K562 (cell line): Measurements from ENCODE around the gene ARID5B. TPM values are rescaled to one million over a fixed set of nuclear protein-coding genes. Genes with fewer than 3 reads are reported as not detected.

ENCODE experiments used
- ATAC-seq: fragments of 200-7000 bp; cut with Tn5 transposase; 3 replicates; pipeline ENCODE4 v1.9.1; 2020; ENCODE audit warnings: moderate library complexity
- BruUV-seq: library from RNA; stranded (reverse); fragments of 400-500 nt; replicated peaks from 2 replicates; lab custom pipeline; 2021; lab: Mats Ljungman, UMichigan
- CTCF ChIA-PET: fragments of 300-600 bp; formaldehyde crosslinking; extraction: SDS; loops from one replicate; lab custom pipeline; 2021; ENCODE audit warnings: low intra/inter-chr PET ratio; lab: Yijun Ruan, JAX
- POLR2A ChIA-PET: fragments of 300-600, 350-650 bp; sonication (Branson Sonifier 250); formaldehyde crosslinking; extraction: SDS; loops from one replicate; lab custom pipeline; 2021; ENCODE audit warnings: antibody characterized with exemption, inconsistent platforms; lab: Yijun Ruan, JAX
- DNase-seq, 4 experiments: peaks; one replicate each; pipeline versions ENCODE4 v3.0.0 to v3.0.0-alpha.2; 2011 to 2018; ENCODE audit warnings: low spot score in 3 of 4, mixed read lengths in 3 of 4; ENCODE audit errors: extremely low read depth in 1 of 4
- FAIRE-seq: peaks from 2 replicates; lab custom pipeline; 2011; peaks lifted over from hg19 to GRCh38; lab: Jason Lieb, UNC
- H2AFZ ChIP-seq: 2 replicates; pipeline ENCODE4 v1.6.0; 2011; ENCODE audit warnings: low read depth, low read length, control low read depth, inconsistent platforms
- H3K27ac ChIP-seq: fragments of 200-600 bp; 3 replicates; pipeline ENCODE4 v1.8.0; 2011; ENCODE audit warnings: low read depth, mild to moderate bottlenecking, control low read depth, inconsistent platforms, low read length, moderate library complexity, mixed read lengths; ENCODE audit errors: extremely low read depth
- H3K27me3 ChIP-seq, 2 experiments: fragments of 300-600 bp in 1 of 2; 2 replicates in 1 of 2; 3 replicates in 1 of 2; pipeline versions ENCODE4 v1.6.0 to v1.8.0; 2011; ENCODE audit warnings: inconsistent platforms in 2 of 2, low read length in 2 of 2, mild to moderate bottlenecking in 1 of 2, mixed read lengths in 1 of 2, moderate library complexity in 1 of 2; ENCODE audit not compliant: control insufficient read depth in 2 of 2, insufficient read depth in 2 of 2
- H3K36me3 ChIP-seq: fragments of 300-600 bp; 3 replicates; pipeline ENCODE4 v1.8.0; 2011; ENCODE audit warnings: mild to moderate bottlenecking, low read length, inconsistent platforms; ENCODE audit not compliant: control insufficient read depth, insufficient read depth
- H3K4me1 ChIP-seq, 2 experiments: fragments of 200-600 bp in 1 of 2; replicated peaks in 1 of 2; 2 replicates in 1 of 2; 3 replicates in 1 of 2; pipeline versions ENCODE4 v1.5.1 to v1.8.0; 2011; ENCODE audit warnings: inconsistent platforms in 2 of 2, low read length in 2 of 2, mild to moderate bottlenecking in 1 of 2, mixed read lengths in 1 of 2, moderate library complexity in 1 of 2; ENCODE audit not compliant: control insufficient read depth in 2 of 2, insufficient read depth in 2 of 2
- H3K4me2 ChIP-seq: 2 replicates; pipeline ENCODE4 v1.6.1; 2011; ENCODE audit warnings: low read length, control low read depth, inconsistent platforms, mixed read lengths; ENCODE audit not compliant: insufficient read depth
- H3K4me3 ChIP-seq: fragments of 200-600 bp; sonication (generic), shearing (Covaris generic); 2 replicates; pipeline ENCODE4 v1.5.1; 2016; ENCODE audit warnings: control low read depth, inconsistent platforms
- H3K79me2 ChIP-seq: fragments of 200-600 bp; 3 replicates; pipeline ENCODE4 v1.8.0; 2011; ENCODE audit warnings: low read length, inconsistent platforms; ENCODE audit not compliant: control insufficient read depth, insufficient read depth
- H3K9ac ChIP-seq, 2 experiments: 2 replicates each; pipeline versions ENCODE4 v1.6.0 to v1.6.1; 2011; ENCODE audit warnings: low read depth in 2 of 2, low read length in 2 of 2, control low read depth in 1 of 2, inconsistent platforms in 1 of 2, mild to moderate bottlenecking in 1 of 2, mixed read lengths in 1 of 2; ENCODE audit not compliant: insufficient read depth in 1 of 2
- H3K9me1 ChIP-seq: one replicate; pipeline ENCODE4 v1.6.0; 2011; ENCODE audit warnings: inconsistent platforms, mild to moderate bottlenecking, low read length, moderate library complexity; ENCODE audit not compliant: control insufficient read depth, insufficient read depth
- H3K9me3 ChIP-seq: replicated peaks from 2 replicates; pipeline ENCODE4 v1.5.1; 2011; ENCODE audit warnings: low read depth, low read length, inconsistent platforms; ENCODE audit not compliant: control insufficient read depth, insufficient read depth
- H4K20me1 ChIP-seq: replicated peaks from 2 replicates; pipeline ENCODE4 v1.6.1; 2011; ENCODE audit warnings: low read length, inconsistent platforms, mixed read lengths; ENCODE audit not compliant: control insufficient read depth, insufficient read depth
- BCL6 ChIP-seq: fragments of 250-450 bp; sonication (Bioruptor Pico); IDR thresholded peaks from 2 replicates; pipeline ENCODE4 v1.4.0; 2020
- CBX3 ChIP-seq, 2 experiments: IDR thresholded peaks; 1 replicate in 1 of 2; 2 replicates in 1 of 2; pipeline ENCODE4 v1.6.1; 2012; ENCODE audit warnings: inconsistent platforms in 2 of 2, low read length in 2 of 2, borderline replicate concordance in 1 of 2, control low read depth in 1 of 2
- FOSL1 ChIP-seq: fragments of 200-800 bp; sonication (Bioruptor generic); conservative IDR thresholded peaks from 2 replicates; pipeline ENCODE4 v1.6.1; 2016; ENCODE audit warnings: missing genetic modification characterization, missing compliant biosample characterization
- IFI16 ChIP-seq: fragments of 250-450 bp; sonication (Bioruptor Pico); IDR thresholded peaks from 2 replicates; pipeline ENCODE4 v2.1.2; 2022; ENCODE audit warnings: mild to moderate bottlenecking, inconsistent platforms
- JUNB ChIP-seq: fragments of 450-650 bp; formaldehyde crosslinking; conservative IDR thresholded peaks from 2 replicates; pipeline ENCODE4 v1.4.0; 2020; ENCODE audit warnings: mild to moderate bottlenecking
- MEF2D ChIP-seq: conservative IDR thresholded peaks from 2 replicates; pipeline ENCODE4 v1.6.1; 2016; ENCODE audit warnings: low read depth, missing genetic modification characterization, missing compliant biosample characterization
- POLR2AphosphoS2 ChIP-seq: IDR thresholded peaks from 2 replicates; pipeline ENCODE4 v1.6.1; 2012; ENCODE audit warnings: low read length, improper control_type of control experiment
- PTRF ChIP-seq: fragments of 450-650 bp; IDR thresholded peaks from 2 replicates; pipeline ENCODE4 v1.6.1; 2016; ENCODE audit warnings: mild to moderate bottlenecking, missing genetic modification characterization, missing compliant biosample characterization
- PURB ChIP-seq: sonication (generic); formaldehyde crosslinking; IDR thresholded peaks from 2 replicates; pipeline ENCODE4 v1.9.0; 2021; ENCODE audit warnings: low read depth, mild to moderate bottlenecking, missing genetic modification reagents
- RNF2 ChIP-seq: sonication (generic); IDR thresholded peaks from 2 replicates; pipeline ENCODE4 v1.6.1; 2016
- SNIP1 ChIP-seq: fragments of 450-650 bp; IDR thresholded peaks from 2 replicates; pipeline ENCODE4 v1.7.1; 2017; ENCODE audit warnings: low read depth, mild to moderate bottlenecking
- ZNF133 ChIP-seq: fragments of 250-450 bp; sonication (Bioruptor Pico); IDR thresholded peaks from 2 replicates; pipeline ENCODE4 v1.4.0; 2020; ENCODE audit warnings: mild to moderate bottlenecking
- ZNF324 ChIP-seq: fragments of 250-450 bp; sonication (Bioruptor Pico); IDR thresholded peaks from 2 replicates; pipeline ENCODE4 v1.4.0; 2020; ENCODE audit warnings: mild to moderate bottlenecking
- ZNF695 ChIP-seq: fragments of 450-650 bp; formaldehyde crosslinking; IDR thresholded peaks from 2 replicates; pipeline ENCODE4 v1.4.0; 2020; ENCODE audit warnings: mild to moderate bottlenecking, moderate library complexity
- ZNF785 ChIP-seq: fragments of 250-450 bp; sonication (Bioruptor Pico); IDR thresholded peaks from 2 replicates; pipeline ENCODE4 v1.4.0; 2020; ENCODE audit warnings: mild to moderate bottlenecking
- WGBS: fragments of 100-300 bp; shearing (Covaris generic); methylation state at CpG from one replicate; pipeline ENCODE4 v1.1.6; 2016; ENCODE audit warnings: low coverage, mixed read lengths; ENCODE audit not compliant: insufficient coverage; ENCODE audit errors: missing lambda C conversion rate; 5-methylcytosine and 5-hydroxymethylcytosine counted together
- in situ Hi-C: fragments of 300-500 bp; cut with MboI; formaldehyde crosslinking; loops from 4 replicates; pipeline ENCODE4 v1.15.0; 2018; ENCODE audit warnings: inconsistent platforms, mixed read lengths
- intact Hi-C: fragments of 100-400 bp; cut with micrococcal nuclease; formaldehyde crosslinking; loops from 2 replicates; pipeline ENCODE4 v1.14.2; 2022
- polyA plus RNA-seq, 8 experiments: library from polyadenylated mRNA; depleted of rRNA in 4 of 8; stranded (reverse) in 5 of 8; unstranded in 3 of 8; fragments of >200 nt; fragmentation: Nextera tagmentation in 2 of 8; fragmentation: Illumina TruSeq in 1 of 8; extraction: Ambion mirVana in 2 of 8; extraction: Trizol in 1 of 8; gene quantifications; 2 replicates each; pipeline versions ENCODE4 v1.2.1 to v1.2.3, GENCODE V29; 2011 to 2014; ENCODE audit warnings: inconsistent platforms in 1 of 8, missing spikeins in 1 of 8
- total RNA-seq, 7 experiments: library from RNA; depleted of rRNA in 6 of 7; stranded (reverse); fragments of >200 nt in 6 of 7; fragmentation: Illumina TruSeq in 2 of 7; extraction: Trizol in 2 of 7; gene quantifications; 2 replicates each; pipeline versions ENCODE4 v1.2.1 to v1.2.3, GENCODE V29; 2011 to 2021; ENCODE audit warnings: low replicate concordance in 1 of 7
- TF ChIP-seq, protein P1 (sequence below): fragments of 250-450 bp; sonication (Bioruptor Pico); IDR thresholded peaks from 2 replicates; pipeline ENCODE4 v1.5.0; 2021
- TF ChIP-seq, protein P2 (sequence below): fragments of 450-650 bp; formaldehyde crosslinking; IDR thresholded peaks from 2 replicates; pipeline ENCODE4 v1.4.0; 2022; ENCODE audit warnings: missing genetic modification characterization
- TF ChIP-seq, protein P3 (sequence below): fragments of 450-650 bp; IDR thresholded peaks from 2 replicates; pipeline ENCODE4 v1.6.1; 2016; ENCODE audit warnings: mild to moderate bottlenecking
- TF ChIP-seq, protein P4 (sequence below): fragments of 250-450 bp; sonication (Bioruptor Pico); IDR thresholded peaks from 2 replicates; pipeline ENCODE4 v1.5.0; 2021; ENCODE audit warnings: mild to moderate bottlenecking, borderline replicate concordance

The ARID5B gene
- total and polyA plus RNA-seq, 9 of the 15 experiments (the other 6 are each of a cell fraction or from before 2014, with no cell fraction given): 0.48 to 1.6 (median 0.80) TPM

DNA sequence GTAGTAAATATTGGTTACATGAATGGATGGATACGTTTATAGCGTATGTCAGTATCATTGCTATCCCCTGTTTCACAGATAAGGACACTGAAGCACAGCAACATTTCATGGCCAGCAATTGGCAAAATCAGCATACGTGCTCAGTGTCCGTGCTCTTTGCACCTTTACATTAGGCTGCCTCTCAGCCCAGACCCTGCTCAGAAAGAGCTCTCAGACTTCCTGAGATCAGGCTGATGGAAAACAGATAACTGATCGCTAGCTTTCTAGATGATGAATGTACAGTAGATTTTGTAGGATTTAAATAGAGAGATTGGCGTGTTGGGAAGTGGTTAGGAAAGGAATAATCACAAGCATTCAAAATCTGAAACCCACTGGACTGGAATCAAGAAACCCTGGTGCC is 106.7 kb downstream of the ARID5B start:
- POLR2A ChIA-PET: interaction anchor here (1.4 kb wide), 1 partner anchor 16 kb away, joined by 4 read pairs; no protein-coding TSS in a partner anchor
- Histone ChIP-seq H3K4me2 (no peak overlapping the region), H4K20me1 (no peaks in the 10 kb centered on the region), H3K4me1 (no peaks in the 10 kb centered on the region), H3K36me3 (no peaks in the 10 kb centered on the region), H3K27ac (no peak overlapping the region), H3K9me1 (no peaks in the 10 kb centered on the region), H3K9ac (no peak overlapping the region), H3K79me2 (no peaks in the 10 kb centered on the region), H3K27me3 (no peaks in the 10 kb centered on the region), H2AFZ (no peak overlapping the region), H3K4me3 (no peak overlapping the region), H3K9me3 (no peaks in the 10 kb centered on the region)
- 14% methylated on average over 6 of the region's 6 CpGs for WGBS
- CTCF ChIA-PET: no interaction called here
- no peak for ATAC-seq
- DNase-seq: no peak
- peak; percentile 37 for FAIRE-seq
- TF ChIP-seq, protein P1, sequence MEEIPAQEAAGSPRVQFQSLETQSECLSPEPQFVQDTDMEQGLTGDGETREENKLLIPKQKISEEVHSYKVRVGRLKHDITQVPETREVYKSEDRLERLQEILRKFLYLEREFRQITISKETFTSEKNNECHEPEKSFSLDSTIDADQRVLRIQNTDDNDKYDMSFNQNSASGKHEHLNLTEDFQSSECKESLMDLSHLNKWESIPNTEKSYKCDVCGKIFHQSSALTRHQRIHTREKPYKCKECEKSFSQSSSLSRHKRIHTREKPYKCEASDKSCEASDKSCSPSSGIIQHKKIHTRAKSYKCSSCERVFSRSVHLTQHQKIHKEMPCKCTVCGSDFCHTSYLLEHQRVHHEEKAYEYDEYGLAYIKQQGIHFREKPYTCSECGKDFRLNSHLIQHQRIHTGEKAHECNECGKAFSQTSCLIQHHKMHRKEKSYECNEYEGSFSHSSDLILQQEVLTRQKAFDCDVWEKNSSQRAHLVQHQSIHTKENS (CRISPR knock-in tag): no peak
- TF ChIP-seq ZNF133 (no peak), POLR2AphosphoS2 (no peak), IFI16 (CRISPR knock-in tag) (no peak), PURB (CRISPR knock-in tag) (no peak), RNF2 (no peak), ZNF695 (CRISPR knock-in tag) (no peak), CBX3 (IDR thresholded peaks at IDR 0.05; ENCODE audit: borderline replicate concordance in 1 of 2, low read length in 2 of 2) (no peak), SNIP1 (no peak), PTRF (tag) (no peak), JUNB (CRISPR knock-in tag) (no peak), FOSL1 (tag) (no peak), ZNF785 (CRISPR knock-in tag) (no peak), ZNF324 (CRISPR knock-in tag) (no peak), MEF2D (tag) (no peak), BCL6 (CRISPR knock-in tag) (no peak)
- TF ChIP-seq, protein P2, sequence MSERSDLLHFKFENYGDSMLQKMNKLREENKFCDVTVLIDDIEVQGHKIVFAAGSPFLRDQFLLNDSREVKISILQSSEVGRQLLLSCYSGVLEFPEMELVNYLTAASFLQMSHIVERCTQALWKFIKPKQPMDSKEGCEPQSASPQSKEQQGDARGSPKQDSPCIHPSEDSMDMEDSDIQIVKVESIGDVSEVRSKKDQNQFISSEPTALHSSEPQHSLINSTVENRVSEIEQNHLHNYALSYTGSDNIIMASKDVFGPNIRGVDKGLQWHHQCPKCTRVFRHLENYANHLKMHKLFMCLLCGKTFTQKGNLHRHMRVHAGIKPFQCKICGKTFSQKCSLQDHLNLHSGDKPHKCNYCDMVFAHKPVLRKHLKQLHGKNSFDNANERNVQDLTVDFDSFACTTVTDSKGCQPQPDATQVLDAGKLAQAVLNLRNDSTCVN (CRISPR knock-in tag): no peak
- TF ChIP-seq, protein P3, sequence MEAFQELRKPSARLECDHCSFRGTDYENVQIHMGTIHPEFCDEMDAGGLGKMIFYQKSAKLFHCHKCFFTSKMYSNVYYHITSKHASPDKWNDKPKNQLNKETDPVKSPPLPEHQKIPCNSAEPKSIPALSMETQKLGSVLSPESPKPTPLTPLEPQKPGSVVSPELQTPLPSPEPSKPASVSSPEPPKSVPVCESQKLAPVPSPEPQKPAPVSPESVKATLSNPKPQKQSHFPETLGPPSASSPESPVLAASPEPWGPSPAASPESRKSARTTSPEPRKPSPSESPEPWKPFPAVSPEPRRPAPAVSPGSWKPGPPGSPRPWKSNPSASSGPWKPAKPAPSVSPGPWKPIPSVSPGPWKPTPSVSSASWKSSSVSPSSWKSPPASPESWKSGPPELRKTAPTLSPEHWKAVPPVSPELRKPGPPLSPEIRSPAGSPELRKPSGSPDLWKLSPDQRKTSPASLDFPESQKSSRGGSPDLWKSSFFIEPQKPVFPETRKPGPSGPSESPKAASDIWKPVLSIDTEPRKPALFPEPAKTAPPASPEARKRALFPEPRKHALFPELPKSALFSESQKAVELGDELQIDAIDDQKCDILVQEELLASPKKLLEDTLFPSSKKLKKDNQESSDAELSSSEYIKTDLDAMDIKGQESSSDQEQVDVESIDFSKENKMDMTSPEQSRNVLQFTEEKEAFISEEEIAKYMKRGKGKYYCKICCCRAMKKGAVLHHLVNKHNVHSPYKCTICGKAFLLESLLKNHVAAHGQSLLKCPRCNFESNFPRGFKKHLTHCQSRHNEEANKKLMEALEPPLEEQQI: no peak
- TF ChIP-seq, protein P4, sequence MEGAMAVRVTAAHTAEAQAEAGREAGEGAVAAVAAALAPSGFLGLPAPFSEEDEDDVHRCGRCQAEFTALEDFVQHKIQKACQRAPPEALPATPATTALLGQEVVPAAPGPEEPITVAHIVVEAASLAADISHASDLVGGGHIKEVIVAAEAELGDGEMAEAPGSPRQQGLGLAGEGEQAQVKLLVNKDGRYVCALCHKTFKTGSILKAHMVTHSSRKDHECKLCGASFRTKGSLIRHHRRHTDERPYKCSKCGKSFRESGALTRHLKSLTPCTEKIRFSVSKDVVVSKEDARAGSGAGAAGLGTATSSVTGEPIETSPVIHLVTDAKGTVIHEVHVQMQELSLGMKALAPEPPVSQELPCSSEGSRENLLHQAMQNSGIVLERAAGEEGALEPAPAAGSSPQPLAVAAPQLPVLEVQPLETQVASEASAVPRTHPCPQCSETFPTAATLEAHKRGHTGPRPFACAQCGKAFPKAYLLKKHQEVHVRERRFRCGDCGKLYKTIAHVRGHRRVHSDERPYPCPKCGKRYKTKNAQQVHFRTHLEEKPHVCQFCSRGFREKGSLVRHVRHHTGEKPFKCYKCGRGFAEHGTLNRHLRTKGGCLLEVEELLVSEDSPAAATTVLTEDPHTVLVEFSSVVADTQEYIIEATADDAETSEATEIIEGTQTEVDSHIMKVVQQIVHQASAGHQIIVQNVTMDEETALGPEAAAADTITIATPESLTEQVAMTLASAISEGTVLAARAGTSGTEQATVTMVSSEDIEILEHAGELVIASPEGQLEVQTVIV (CRISPR knock-in tag): no peak
- intact Hi-C loops: no loop called here
- no TSS peak for BruUV-seq
- in situ Hi-C loops: no loop called here
